Upper lobe of left lung (tissue), 4 donors: ENCODE data around the gene PGPEP1.

Experiments
- POLR2A ChIP-seq, 4 donors: fragments of 450-650 bp; IDR thresholded peaks; one replicate each; pipeline ENCODE4 v1.5.1; 2016 to 2017; ENCODE audit warnings: antibody characterized with exemption in 4 of 4, mild to moderate bottlenecking in 2 of 4
- TF ChIP-seq, protein P1 (sequence below), 6 experiments: fragments of 450-650 bp in 4 of 6; fragments of 200-600 bp in 2 of 6; sonication (generic) in 2 of 6; IDR thresholded peaks; one replicate each; pipeline ENCODE4 v1.5.1; 2016 to 2019; ENCODE audit warnings: antibody characterized with exemption in 6 of 6

GRCh38 chr19:18361646-18362045 is 21.2 kb downstream of the PGPEP1 start:
- TF ChIP-seq, protein P1, sequence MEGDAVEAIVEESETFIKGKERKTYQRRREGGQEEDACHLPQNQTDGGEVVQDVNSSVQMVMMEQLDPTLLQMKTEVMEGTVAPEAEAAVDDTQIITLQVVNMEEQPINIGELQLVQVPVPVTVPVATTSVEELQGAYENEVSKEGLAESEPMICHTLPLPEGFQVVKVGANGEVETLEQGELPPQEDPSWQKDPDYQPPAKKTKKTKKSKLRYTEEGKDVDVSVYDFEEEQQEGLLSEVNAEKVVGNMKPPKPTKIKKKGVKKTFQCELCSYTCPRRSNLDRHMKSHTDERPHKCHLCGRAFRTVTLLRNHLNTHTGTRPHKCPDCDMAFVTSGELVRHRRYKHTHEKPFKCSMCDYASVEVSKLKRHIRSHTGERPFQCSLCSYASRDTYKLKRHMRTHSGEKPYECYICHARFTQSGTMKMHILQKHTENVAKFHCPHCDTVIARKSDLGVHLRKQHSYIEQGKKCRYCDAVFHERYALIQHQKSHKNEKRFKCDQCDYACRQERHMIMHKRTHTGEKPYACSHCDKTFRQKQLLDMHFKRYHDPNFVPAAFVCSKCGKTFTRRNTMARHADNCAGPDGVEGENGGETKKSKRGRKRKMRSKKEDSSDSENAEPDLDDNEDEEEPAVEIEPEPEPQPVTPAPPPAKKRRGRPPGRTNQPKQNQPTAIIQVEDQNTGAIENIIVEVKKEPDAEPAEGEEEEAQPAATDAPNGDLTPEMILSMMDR (IDR thresholded peaks at IDR 0.05) = no peak
- TF ChIP-seq POLR2A (IDR thresholded peaks at IDR 0.05) = no peak
